Neutrophil (primary cell): ENCODE measurements around the gene KLK15.

Experiments
- H3K27ac ChIP-seq: fragments of 200-600 bp; sonication (generic); 2 replicates; pipeline ENCODE4 v1.5.1; 2016; ENCODE audit warnings: mild to moderate bottlenecking, moderate library complexity
- H3K27me3 ChIP-seq: fragments of 200-600 bp; sonication (generic); 2 replicates; pipeline ENCODE4 v1.6.0; 2016; ENCODE audit warnings: mild to moderate bottlenecking
- H3K36me3 ChIP-seq: fragments of 200-600 bp; sonication (generic); 2 replicates; pipeline ENCODE4 v1.5.1; 2017
- H3K4me1 ChIP-seq, 2 experiments: fragments of 200-600 bp in 1 of 2; sonication (generic) in 1 of 2; 1 replicate in 1 of 2; 2 replicates in 1 of 2; pipeline versions ENCODE4 v1.5.1 to v1.6.1; 2013 to 2016; ENCODE audit warnings: low read depth in 1 of 2, low read length in 1 of 2, mild to moderate bottlenecking in 1 of 2, moderate library complexity in 1 of 2; ENCODE audit not compliant: control insufficient read depth in 1 of 2, insufficient read depth in 1 of 2
- H3K4me3 ChIP-seq, 2 experiments: fragments of 200-600 bp in 1 of 2; sonication (generic) in 1 of 2; 1 replicate in 1 of 2; 2 replicates in 1 of 2; pipeline ENCODE4 v1.5.1; 2013 to 2016; ENCODE audit warnings: low read depth in 1 of 2, low read length in 1 of 2, mild to moderate bottlenecking in 1 of 2, moderate library complexity in 1 of 2
- H3K9me3 ChIP-seq: fragments of 200-600 bp; sonication (generic); 2 replicates; pipeline ENCODE4 v1.5.1; 2016
- TF ChIP-seq, protein P1 (sequence below): fragments of 200-600 bp; sonication (generic); IDR thresholded peaks from 2 replicates; pipeline ENCODE4 v1.5.1; 2016; ENCODE audit warnings: antibody characterized with exemption

KLK15 gene, protein sequence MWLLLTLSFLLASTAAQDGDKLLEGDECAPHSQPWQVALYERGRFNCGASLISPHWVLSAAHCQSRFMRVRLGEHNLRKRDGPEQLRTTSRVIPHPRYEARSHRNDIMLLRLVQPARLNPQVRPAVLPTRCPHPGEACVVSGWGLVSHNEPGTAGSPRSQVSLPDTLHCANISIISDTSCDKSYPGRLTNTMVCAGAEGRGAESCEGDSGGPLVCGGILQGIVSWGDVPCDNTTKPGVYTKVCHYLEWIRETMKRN

DNA sequence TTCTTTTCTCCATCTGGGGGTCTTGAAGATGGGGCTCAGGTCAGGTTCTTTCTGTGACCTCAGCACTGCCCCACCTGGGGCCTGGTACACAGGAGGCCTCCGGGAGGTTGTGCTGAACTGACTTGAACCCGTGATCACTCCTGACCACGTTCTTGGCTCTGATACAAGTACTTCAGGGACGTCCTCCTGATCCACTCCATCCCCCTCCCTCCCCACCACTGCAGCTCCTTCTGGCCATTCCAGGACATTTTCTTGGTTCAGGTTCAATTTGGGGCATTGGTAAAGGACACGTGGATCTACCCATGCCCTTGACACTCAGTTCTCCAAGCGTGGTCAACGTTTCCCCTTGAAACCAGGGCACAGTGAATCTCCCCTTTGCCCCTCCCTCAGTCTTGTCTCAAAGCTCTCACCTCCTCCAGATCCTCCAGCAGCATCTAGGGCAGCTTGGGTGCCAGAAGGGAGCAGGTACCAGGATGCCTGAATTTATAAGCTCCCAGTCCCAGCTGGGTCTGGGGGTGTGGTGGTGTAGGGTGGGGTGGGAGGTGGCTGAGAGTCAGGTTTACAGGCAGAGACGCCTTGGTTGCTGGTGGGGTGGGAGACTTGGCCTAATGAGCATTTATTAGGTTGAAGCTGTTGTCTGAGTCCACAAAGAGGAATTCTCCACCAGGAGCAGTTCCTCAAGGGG lies at the start of gene KLK15:
Gene KLK15 (minus strand): TSS at position 458 of the 685 bp plus-strand sequence. CDS start 2,082 bp downstream, outside the sequence.
- TF ChIP-seq, protein P1, sequence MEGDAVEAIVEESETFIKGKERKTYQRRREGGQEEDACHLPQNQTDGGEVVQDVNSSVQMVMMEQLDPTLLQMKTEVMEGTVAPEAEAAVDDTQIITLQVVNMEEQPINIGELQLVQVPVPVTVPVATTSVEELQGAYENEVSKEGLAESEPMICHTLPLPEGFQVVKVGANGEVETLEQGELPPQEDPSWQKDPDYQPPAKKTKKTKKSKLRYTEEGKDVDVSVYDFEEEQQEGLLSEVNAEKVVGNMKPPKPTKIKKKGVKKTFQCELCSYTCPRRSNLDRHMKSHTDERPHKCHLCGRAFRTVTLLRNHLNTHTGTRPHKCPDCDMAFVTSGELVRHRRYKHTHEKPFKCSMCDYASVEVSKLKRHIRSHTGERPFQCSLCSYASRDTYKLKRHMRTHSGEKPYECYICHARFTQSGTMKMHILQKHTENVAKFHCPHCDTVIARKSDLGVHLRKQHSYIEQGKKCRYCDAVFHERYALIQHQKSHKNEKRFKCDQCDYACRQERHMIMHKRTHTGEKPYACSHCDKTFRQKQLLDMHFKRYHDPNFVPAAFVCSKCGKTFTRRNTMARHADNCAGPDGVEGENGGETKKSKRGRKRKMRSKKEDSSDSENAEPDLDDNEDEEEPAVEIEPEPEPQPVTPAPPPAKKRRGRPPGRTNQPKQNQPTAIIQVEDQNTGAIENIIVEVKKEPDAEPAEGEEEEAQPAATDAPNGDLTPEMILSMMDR: no peak
- Histone ChIP-seq H3K36me3 (no peaks in the 10 kb centered on the region), H3K4me3 (no peak within 1 kb of the TSS), H3K27ac (no peak within 1 kb of the TSS), H3K4me1 (peaks cover 4 to 5% of the 10 kb centered on the region in 2 experiments), H3K27me3 (peaks cover 76% of the 10 kb centered on the region), H3K9me3 (no peaks in the 10 kb centered on the region)

DNA sequence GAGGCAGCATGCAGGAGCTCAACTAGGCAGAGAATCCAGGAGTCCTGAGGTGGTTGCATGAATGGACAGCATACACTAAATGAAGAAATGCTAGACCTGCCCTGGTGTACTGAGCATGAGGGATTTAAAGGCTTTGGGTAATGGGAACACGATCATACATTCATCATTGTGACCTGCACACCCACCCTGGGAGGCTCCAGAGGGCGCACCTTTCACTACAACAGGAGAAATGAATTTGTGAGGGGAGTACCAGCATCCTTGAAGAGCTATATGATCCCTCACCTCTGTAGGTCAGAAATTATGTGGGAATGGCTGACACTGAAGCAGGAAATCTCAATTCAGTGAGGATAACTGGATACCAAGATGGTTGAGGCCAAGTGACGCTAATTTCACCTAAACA lies 48.8 kb upstream of the KLK15 start:
- H3K36me3 ChIP-seq: no peaks in the 10 kb centered on the region
- no peak overlapping the region for H3K27ac ChIP-seq
- H3K9me3 ChIP-seq: no peaks in the 10 kb centered on the region
- TF ChIP-seq, protein P1: no peak
- H3K4me1 ChIP-seq: no peaks in the 10 kb centered on the region
- peaks cover 41% of the 10 kb centered on the region for H3K27me3 ChIP-seq
- H3K4me3 ChIP-seq: no peak overlapping the region

DNA sequence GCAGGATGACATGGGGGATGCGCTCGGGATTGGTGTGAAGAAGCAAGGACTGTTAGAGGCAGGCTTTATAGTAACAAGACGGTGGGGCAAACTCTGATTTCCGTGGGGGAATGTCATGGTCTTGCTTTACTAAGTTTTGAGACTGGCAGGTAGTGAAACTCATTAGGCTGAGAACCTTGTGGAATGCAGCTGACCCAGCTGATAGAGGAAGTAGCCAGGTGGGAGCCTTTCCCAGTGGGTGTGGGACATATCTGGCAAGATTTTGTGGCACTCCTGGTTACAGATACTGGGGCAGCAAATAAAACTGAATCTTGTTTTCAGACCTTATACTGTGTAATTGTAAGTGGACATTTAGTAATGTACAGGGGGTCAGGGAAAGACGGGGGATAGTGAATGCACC lies 46.9 kb upstream of the KLK15 start:
- Histone ChIP-seq H3K4me1 (no peaks in the 10 kb centered on the region), H3K27ac (no peak overlapping the region), H3K4me3 (no peak overlapping the region), H3K27me3 (peaks cover 49% of the 10 kb centered on the region), H3K36me3 (no peaks in the 10 kb centered on the region), H3K9me3 (no peaks in the 10 kb centered on the region)
- TF ChIP-seq, protein P1: no peak

DNA sequence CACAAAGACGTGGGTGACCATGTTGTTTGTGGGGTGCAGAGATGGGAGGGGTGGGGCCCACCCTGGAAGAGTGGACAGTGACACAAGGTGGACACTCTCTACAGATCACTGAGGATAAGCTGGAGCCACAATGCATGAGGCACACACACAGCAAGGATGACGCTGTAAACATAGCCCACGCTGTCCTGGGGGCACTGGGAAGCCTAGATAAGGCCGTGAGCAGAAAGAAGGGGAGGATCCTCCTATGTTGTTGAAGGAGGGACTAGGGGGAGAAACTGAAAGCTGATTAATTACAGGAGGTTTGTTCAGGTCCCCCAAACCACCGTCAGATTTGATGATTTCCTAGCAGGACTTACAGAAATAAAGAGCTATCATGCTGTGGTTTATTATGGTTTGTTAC lies 45.5 kb upstream of the KLK15 start:
- Histone ChIP-seq H3K27ac (no peak overlapping the region), H3K4me1 (no peaks in the 10 kb centered on the region), H3K9me3 (no peaks in the 10 kb centered on the region), H3K4me3 (no peak overlapping the region), H3K27me3 (peaks cover 46% of the 10 kb centered on the region), H3K36me3 (no peaks in the 10 kb centered on the region)
- TF ChIP-seq, protein P1: no peak

DNA sequence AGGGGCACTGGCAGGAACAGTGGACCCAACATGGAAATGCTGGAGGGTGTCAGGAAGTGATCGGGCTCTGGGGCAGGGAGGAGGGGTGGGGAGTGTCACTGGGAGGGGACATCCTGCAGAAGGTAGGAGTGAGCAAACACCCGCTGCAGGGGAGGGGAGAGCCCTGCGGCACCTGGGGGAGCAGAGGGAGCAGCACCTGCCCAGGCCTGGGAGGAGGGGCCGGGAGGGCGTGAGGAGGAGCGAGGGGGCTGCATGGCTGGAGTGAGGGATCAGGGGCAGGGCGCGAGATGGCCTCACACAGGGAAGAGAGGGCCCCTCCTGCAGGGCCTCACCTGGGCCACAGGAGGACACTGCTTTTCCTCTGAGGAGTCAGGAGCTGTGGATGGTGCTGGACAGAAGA lies 44.0 kb upstream of the KLK15 start:
- no peaks in the 10 kb centered on the region for H3K36me3 ChIP-seq
- H3K4me1 ChIP-seq: no peaks in the 10 kb centered on the region
- no peak overlapping the region for H3K4me3 ChIP-seq
- TF ChIP-seq, protein P1: no peak
- H3K27ac ChIP-seq: no peak overlapping the region
- H3K27me3 ChIP-seq: peaks cover 54% of the 10 kb centered on the region
- no peaks in the 10 kb centered on the region for H3K9me3 ChIP-seq
